Immature natural killer cell (primary cell): ENCODE data around the gene ABCA8. TPM values are rescaled to one million over a fixed set of nuclear protein-coding genes. Genes with fewer than 3 reads are reported as not detected.

Source experiments
- DNase-seq, 3 donors: peaks; one replicate each; pipeline ENCODE4 v3.0.0; 2022; ENCODE audit warnings: mixed read lengths in 1 of 3
- H3K27ac Mint-ChIP-seq, 6 donors: one replicate each; pipeline ENCODE4 v1.8.0; 2020; ENCODE audit warnings: mixed read lengths in 6 of 6, mild to moderate bottlenecking in 5 of 6, inconsistent platforms in 4 of 6, moderate library complexity in 3 of 6
- H3K27me3 Mint-ChIP-seq, 3 donors: one replicate each; pipeline ENCODE4 v1.8.0; 2020 to 2021; ENCODE audit warnings: low read depth in 3 of 3, mild to moderate bottlenecking in 3 of 3, mixed read lengths in 3 of 3, moderate library complexity in 3 of 3, inconsistent platforms in 1 of 3
- H3K36me3 Mint-ChIP-seq, 3 donors: one replicate each; pipeline ENCODE4 v1.8.0; 2020; ENCODE audit warnings: mixed read lengths in 3 of 3, inconsistent platforms in 2 of 3, mild to moderate bottlenecking in 2 of 3
- H3K4me1 Mint-ChIP-seq, 2 donors: one replicate each; pipeline ENCODE4 v1.8.0; 2020; ENCODE audit warnings: inconsistent platforms in 2 of 2, mild to moderate bottlenecking in 2 of 2, mixed read lengths in 2 of 2, moderate library complexity in 1 of 2
- H3K4me3 Mint-ChIP-seq, 5 donors: one replicate each; pipeline ENCODE4 v1.8.0; 2020; ENCODE audit warnings: mild to moderate bottlenecking in 5 of 5, mixed read lengths in 5 of 5, inconsistent platforms in 3 of 5, moderate library complexity in 3 of 5
- H3K9me3 Mint-ChIP-seq, 6 donors: one replicate each; pipeline ENCODE4 v1.8.0; 2020; ENCODE audit warnings: mild to moderate bottlenecking in 6 of 6, mixed read lengths in 6 of 6, inconsistent platforms in 4 of 6, moderate library complexity in 3 of 6
- polyA plus RNA-seq, 3 donors: library from polyadenylated mRNA; unstranded; fragments of 300-500 nt; fragmentation: Illumina TruSeq; gene quantifications; one replicate each; pipeline ENCODE4 v1.2.3, GENCODE V29; 2021

Gene ABCA8
- polyA plus RNA-seq, 3 donors from 2014 or later: not detected

DNA sequence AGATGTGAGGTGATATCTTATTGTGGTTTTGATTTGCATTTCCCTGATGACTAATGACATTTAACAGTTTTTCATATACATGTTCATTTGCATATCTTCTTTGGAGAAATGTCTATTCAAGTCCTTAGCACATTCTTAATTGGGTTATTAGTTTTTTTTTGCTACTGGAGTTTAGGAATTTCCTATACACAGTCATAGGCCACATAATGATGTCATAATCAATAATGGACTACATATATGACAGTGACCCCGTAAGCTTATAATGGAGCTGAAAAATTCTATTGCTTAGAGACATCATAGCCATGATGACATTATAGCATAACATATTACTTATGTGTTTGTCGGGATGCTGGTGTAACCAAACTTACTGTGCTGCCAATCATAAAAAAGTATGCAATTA lies 83.7 kb downstream of the ABCA8 start:
- H3K36me3 Mint-ChIP-seq: no peaks in the 10 kb centered on the region
- no peak for DNase-seq
- no peak overlapping the region for H3K4me3 Mint-ChIP-seq
- peaks cover 0 to 3% (median 1%) of the 10 kb centered on the region in 3 donors for H3K27me3 Mint-ChIP-seq
- no peak overlapping the region for H3K27ac Mint-ChIP-seq
- no peaks in the 10 kb centered on the region for H3K9me3 Mint-ChIP-seq
- H3K4me1 Mint-ChIP-seq: no peaks in the 10 kb centered on the region

DNA sequence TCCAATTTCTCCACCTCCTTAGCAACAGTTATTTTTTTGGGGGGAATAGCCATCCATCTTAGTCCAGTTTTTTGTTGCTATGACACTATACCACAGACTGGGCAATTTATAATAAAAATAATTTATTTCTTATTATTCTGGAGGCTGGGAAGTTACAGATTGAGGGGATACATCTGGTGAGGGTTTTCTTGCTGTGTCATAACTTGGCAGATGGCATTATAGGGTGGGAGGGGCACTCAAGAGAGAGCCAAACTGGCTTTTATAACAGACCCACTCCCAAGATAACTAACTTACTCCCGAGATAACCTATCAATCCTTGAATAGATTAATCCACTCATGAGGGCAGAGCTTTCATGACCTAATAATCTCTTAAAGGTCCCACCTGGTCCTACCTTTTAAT lies 84.2 kb downstream of the ABCA8 start:
- Mint-ChIP-seq H3K4me1 (no peaks in the 10 kb centered on the region), H3K4me3 (no peak overlapping the region), H3K27me3 (peaks cover 0 to 2% (median 1%) of the 10 kb centered on the region in 3 donors), H3K9me3 (peaks cover 0 to 4% (median 0%) of the 10 kb centered on the region in 6 donors), H3K36me3 (no peaks in the 10 kb centered on the region), H3K27ac (no peak overlapping the region)
- no peak for DNase-seq

DNA sequence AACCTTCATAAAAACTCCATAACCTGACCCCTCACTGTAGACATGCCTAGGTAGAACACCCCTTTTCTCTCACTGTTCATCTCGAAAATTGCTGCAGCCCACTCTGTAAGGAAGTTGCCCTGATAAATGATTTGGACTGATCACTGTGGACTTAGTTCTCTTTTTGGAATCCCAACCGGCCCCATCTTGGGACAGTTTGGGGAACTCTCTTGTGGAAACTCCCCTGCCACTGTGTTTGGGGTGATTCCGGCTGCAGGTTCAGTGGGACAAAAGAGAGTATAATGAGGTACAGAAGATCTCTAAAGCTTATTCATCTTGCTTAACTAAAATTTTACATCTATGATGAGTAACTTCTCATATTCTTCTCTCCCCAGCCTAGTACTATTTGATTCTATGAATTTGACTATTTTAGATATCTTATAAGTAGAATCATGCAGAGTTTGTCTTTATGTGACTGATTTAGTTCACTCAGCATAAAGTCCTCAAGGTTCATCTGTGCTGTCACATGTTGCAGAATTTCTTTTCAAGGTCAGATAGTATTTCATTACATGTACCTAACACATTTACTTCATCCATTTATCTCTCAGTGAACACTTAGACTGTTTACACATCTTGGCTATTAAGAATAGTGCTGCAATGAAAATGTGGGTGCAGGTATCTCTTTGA lies 84.9 kb downstream of the ABCA8 start:
- no peak for DNase-seq
- Mint-ChIP-seq H3K9me3 (peaks cover 0 to 4% (median 0%) of the 10 kb centered on the region in 6 donors), H3K27ac (no peak overlapping the region), H3K27me3 (peaks cover 0 to 2% (median 1%) of the 10 kb centered on the region in 3 donors), H3K36me3 (no peaks in the 10 kb centered on the region), H3K4me3 (no peak overlapping the region), H3K4me1 (no peaks in the 10 kb centered on the region)

DNA sequence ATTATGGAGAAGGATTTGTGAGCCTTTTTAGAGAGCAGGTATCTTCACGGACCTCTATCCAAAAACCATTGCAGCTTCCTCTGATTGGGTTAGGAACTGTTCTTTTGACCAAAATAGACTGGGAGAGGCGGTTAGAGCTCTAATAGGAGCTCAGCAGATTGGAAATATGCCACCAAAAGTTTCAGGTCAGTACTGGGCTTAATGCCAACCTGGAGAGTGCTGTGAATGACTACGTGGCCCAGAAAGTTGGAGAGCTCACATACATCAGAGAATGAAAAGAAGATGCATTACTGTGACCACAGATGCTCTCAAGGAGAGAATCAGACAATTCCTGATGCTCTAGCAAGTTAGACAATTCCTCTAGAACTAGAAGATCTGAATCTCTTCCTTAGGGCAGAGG lies 86.5 kb downstream of the ABCA8 start:
- peaks cover 0 to under 1% (median 0%) of the 10 kb centered on the region in 3 donors for H3K27me3 Mint-ChIP-seq
- no peak for DNase-seq
- no peak overlapping the region for H3K27ac Mint-ChIP-seq
- peaks cover 0 to 4% (median 0%) of the 10 kb centered on the region in 6 donors for H3K9me3 Mint-ChIP-seq
- H3K4me3 Mint-ChIP-seq: no peak overlapping the region
- H3K36me3 Mint-ChIP-seq: no peaks in the 10 kb centered on the region
- no peaks in the 10 kb centered on the region for H3K4me1 Mint-ChIP-seq

DNA sequence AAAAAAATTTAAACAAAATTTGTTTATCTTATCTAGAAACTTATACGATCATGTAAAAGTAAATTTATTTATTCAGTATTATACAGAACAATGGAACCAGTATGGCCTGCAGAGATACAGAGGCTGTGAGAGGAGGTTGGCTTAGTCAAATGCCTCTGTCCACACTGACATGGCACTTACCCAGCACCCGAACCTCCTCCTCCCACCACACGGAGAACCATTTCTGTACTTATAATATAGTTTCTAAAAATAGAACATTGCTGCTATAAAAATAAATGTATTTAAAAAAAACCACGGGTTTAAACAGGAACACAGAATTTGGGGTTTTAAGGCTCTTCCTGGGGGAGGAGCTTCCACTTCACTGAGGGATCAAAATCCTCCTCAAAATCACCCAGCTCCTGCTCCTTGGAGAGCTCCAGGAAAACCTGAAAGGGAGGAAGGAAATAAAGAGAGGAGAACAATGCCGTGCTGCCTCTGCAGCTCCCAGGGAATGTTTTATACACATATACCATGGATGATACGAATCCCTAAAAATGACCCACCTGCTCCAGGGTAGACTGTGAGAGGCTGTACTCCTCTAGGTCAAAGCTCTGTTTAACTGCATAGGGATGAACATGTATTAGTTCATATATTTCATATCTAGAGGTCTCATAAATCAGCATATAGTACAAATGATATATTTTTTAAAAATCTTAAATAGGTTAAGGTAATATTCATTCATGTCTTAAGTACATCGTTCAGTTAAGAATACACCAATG lies 87.3 kb downstream of the ABCA8 start:
- no peaks in the 10 kb centered on the region for H3K27me3 Mint-ChIP-seq
- H3K4me3 Mint-ChIP-seq: no peak overlapping the region
- no peaks in the 10 kb centered on the region for H3K36me3 Mint-ChIP-seq
- peaks cover 0 to 4% (median 0%) of the 10 kb centered on the region in 6 donors for H3K9me3 Mint-ChIP-seq
- no peak for DNase-seq
- H3K4me1 Mint-ChIP-seq: no peaks in the 10 kb centered on the region
- no peak overlapping the region for H3K27ac Mint-ChIP-seq

DNA sequence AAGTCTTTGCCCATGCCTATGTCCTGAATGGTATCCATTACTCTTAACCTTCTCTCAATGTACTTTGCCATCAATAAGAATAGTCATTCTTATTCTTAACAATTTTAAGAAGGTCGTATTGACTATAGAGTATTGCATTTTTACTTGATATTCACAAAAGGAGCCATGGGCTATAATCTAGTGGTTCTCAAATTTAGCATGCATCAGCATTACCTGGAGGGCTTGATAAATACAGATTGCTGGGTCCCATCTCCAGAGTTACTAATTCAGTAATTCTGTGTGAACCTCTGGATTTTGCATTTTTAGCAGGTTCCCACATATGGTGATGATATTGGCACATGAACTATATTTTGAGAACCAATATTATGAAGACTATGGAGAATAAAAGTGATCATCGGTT lies 89.6 kb downstream of the ABCA8 start:
- Mint-ChIP-seq H3K27me3 (peaks cover 2% of the 10 kb centered on the region in 3 donors), H3K4me3 (no peak overlapping the region), H3K4me1 (no peaks in the 10 kb centered on the region), H3K9me3 (peaks cover 0 to 4% (median 0%) of the 10 kb centered on the region in 6 donors), H3K27ac (no peak overlapping the region), H3K36me3 (no peaks in the 10 kb centered on the region)
- DNase-seq: no peak

DNA sequence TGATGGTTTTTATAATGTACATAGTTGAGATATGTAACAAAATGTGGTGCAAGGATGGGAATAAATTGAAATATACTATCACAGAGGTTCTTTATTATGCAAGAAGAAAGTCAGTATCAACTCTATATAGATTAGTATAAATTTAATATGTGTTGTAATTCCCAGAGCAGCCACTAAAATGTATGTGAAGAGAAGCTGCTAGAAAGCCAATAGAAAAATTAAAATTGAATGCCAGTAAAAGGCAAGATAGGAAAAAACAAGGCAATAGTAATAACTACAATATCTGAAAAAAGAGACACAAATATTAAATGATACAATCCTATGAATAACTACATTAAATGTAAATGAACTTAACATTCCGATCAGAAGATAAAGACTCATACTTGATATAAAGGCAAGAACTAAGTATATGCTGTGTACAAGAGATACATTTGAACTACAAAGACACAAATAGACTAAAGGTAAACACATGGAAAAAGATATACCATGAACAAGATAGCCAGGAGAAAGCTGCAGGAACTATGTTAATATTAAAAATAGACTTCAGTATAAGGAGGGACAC lies 92.0 kb downstream of the ABCA8 start:
- Mint-ChIP-seq H3K4me1 (no peaks in the 10 kb centered on the region), H3K36me3 (no peaks in the 10 kb centered on the region), H3K4me3 (no peak overlapping the region), H3K9me3 (peaks cover 0 to 4% (median 0%) of the 10 kb centered on the region in 6 donors), H3K27ac (no peak overlapping the region), H3K27me3 (peaks cover 2 to 4% (median 2%) of the 10 kb centered on the region in 3 donors)
- no peak for DNase-seq

DNA sequence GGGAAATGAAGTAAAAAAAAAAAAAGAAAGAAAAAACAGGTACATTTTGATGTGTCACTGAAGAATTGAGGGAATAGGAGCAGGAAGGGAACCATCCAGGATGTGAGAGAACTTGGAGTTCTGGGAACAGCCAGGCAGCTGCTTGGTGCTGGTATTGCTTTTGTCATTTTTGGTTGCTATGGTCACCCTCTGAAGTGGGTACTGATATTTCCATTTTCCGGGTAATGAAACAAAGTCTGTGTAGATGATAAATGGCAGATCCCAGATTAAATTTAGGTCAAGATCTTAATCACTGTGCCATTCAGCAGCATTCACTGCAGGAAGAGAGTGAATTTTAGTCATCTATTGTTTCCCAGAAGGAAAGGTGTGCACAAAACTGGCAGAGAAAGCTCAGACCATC lies 93.6 kb downstream of the ABCA8 start:
- Mint-ChIP-seq H3K4me1 (no peaks in the 10 kb centered on the region), H3K36me3 (no peaks in the 10 kb centered on the region), H3K9me3 (peaks cover 0 to 4% (median 0%) of the 10 kb centered on the region in 6 donors), H3K27ac (no peak overlapping the region), H3K27me3 (peaks cover 2 to 4% (median 4%) of the 10 kb centered on the region in 3 donors), H3K4me3 (no peak overlapping the region)
- DNase-seq: no peak

DNA sequence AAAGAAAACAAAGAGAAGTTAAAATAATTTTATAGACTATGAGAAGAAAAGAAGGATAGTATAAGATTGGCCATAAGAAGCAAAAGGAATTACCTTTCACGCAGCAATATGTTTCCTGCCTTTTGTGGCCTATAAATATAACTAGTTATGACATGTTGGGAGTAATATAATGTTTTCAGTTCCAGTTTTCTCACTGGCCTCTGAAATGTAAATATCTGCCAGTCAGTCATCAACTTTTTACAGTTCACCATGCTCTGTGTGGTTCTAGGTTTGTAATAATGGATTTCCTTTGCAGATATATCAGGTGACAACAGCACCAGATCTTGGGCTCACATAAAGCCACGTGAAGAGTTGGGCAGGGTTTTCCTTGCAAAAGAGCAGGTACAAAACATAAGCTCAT lies 94.3 kb downstream of the ABCA8 start:
- no peaks in the 10 kb centered on the region for H3K4me1 Mint-ChIP-seq
- DNase-seq: no peak
- peaks cover 3 to 4% (median 4%) of the 10 kb centered on the region in 3 donors for H3K27me3 Mint-ChIP-seq
- peaks cover 0 to 2% (median 0%) of the 10 kb centered on the region in 6 donors for H3K9me3 Mint-ChIP-seq
- no peaks in the 10 kb centered on the region for H3K36me3 Mint-ChIP-seq
- H3K27ac Mint-ChIP-seq: no peak overlapping the region
- no peak overlapping the region for H3K4me3 Mint-ChIP-seq

DNA sequence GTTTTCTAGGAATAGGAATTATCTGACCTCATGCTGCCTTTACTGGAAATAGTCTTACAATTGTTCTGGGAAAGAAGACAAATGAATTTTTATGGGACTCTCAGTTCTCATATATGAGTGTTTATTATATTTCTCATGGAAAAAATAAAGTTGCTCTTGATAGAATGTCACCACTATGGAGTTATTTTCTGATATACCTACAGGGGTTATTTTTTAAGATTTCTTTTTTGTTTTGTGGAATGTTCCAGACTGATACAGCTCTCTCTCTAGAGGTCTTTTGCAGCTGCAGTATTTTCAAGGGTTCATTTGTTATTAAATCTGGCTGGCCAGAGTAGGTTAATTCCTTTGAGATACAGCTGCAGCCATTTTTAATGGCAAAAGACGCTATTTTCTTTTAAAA lies 100.7 kb downstream of the ABCA8 start:
- Mint-ChIP-seq H3K4me3 (no peak overlapping the region), H3K36me3 (no peaks in the 10 kb centered on the region), H3K4me1 (no peaks in the 10 kb centered on the region), H3K27me3 (peaks cover 3 to 6% (median 4%) of the 10 kb centered on the region in 3 donors), H3K27ac (no peak overlapping the region), H3K9me3 (peaks cover 0 to 4% (median 0%) of the 10 kb centered on the region in 6 donors)
- no peak for DNase-seq

DNA sequence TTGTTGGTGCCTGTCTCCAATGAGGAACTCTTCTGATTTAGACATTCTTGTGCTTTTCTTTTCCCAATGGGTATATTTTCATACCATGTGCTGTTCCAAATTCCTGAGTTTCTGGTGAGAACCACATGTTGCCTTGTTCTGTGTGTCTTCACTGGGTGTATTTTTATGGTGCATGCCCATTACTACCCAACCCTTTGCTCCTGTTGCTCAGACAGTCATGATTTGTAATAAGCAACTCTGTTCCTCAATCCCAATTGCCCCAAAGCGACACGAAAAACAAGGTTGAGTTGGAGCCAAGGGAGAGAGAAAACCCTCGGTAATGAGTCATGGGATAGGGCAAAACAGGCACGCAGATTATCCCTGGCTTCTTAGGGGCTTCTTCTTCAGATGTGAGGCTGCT lies 101.8 kb downstream of the ABCA8 start:
- Mint-ChIP-seq H3K27ac (no peak overlapping the region), H3K27me3 (peaks cover 4 to 7% (median 6%) of the 10 kb centered on the region in 3 donors), H3K36me3 (no peaks in the 10 kb centered on the region), H3K4me1 (no peaks in the 10 kb centered on the region), H3K9me3 (peaks cover 0 to 4% (median 0%) of the 10 kb centered on the region in 6 donors), H3K4me3 (no peak overlapping the region)
- no peak for DNase-seq

DNA sequence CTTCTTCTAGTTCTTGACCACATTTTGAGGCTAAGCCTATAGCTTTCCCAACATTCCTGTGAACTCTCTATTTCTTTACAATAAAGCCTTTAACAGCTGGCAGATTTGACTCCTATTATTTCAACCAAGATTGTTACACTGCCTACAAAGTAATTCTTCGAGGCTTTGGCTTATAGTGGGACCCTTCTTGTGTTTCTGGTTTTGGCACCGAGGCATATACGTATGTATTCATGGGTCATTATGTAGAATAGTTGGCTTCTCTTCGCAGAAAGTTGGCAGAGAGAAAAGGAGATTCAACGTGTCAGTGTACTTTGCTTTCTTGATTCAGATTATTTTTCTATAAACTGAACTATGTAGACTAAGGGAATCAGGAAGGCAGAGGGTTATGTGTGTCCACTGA lies 102.2 kb downstream of the ABCA8 start:
- Mint-ChIP-seq H3K4me1 (no peaks in the 10 kb centered on the region), H3K4me3 (no peak overlapping the region), H3K36me3 (no peaks in the 10 kb centered on the region), H3K27ac (no peak overlapping the region), H3K9me3 (peaks cover 0 to 4% (median 0%) of the 10 kb centered on the region in 6 donors), H3K27me3 (peaks cover 4 to 7% (median 6%) of the 10 kb centered on the region in 3 donors)
- no peak for DNase-seq

DNA sequence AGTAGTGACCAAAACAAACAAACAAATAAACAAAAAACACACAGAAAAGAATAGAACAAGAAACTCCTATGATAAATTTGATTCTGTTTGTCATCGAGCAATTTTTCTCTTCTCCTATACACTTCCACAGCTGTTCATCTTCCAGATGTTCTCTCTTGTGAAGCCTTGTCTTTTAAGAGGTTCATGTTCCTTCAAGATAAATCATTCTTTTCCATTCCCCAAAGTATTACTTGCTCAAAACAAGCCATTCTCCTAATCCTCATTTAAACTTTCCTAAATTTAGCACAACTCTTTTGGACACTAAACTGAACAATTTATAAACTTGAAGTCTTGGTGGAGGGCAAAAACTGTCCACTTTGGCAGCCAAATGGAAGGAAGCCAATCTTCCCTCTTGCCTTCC lies 103.3 kb downstream of the ABCA8 start:
- peaks cover 4 to 7% (median 6%) of the 10 kb centered on the region in 3 donors for H3K27me3 Mint-ChIP-seq
- no peaks in the 10 kb centered on the region for H3K4me1 Mint-ChIP-seq
- H3K27ac Mint-ChIP-seq: no peak overlapping the region
- H3K4me3 Mint-ChIP-seq: no peak overlapping the region
- H3K36me3 Mint-ChIP-seq: no peaks in the 10 kb centered on the region
- H3K9me3 Mint-ChIP-seq: peaks cover 0 to 4% (median 0%) of the 10 kb centered on the region in 6 donors
- no peak for DNase-seq
